ENCODE measurements around the gene LMF1. TPM values are rescaled to one million over a fixed set of nuclear protein-coding genes. Genes with fewer than 3 reads are reported as not detected.

Gene LMF1
- total and polyA plus RNA-seq, 2 of the 4 experiments (the other 2 are of a cell fraction) = 7.7 to 13.1 TPM

DNA sequence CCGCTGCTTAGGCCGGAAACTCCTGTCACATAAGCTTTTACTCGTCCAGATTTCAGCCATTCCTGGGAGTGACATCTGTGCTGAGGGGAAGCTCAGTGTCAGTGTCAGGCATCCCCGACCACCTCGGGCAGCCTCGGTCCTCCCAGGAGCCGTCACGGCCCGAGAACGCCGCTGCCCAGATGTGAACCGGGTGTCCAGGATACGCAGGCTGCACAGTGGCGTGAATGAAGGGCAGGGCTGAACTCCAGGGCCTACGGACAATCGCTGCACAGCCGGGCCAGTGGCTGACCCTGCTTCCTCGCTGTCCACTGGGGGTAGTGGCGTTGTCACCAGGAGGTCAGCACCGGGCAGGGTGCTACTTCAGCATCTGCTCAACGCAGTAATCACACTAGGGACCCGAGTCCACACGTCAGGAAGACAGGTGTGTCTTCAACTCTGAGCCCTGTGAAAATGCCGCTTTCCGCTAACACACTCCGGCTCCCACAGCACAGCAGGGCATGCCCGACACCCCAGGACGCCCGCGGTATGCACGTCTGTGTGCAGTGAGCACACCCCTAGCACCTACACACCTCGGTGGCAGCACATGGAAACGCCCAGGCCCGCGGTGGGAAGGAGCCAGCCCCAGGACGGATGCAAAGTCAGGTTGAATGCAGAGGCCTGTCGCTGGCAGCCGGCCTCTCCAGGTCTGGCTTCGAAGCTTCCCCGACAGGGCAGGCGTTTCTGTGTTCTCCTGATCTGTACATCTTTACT is 3.1 kb downstream of the LMF1 start:
- DNase-seq = no peak
- Histone ChIP-seq H2BK120ac (ENCODE audit: low read depth, low read length) (no peak overlapping the region), H3K9ac (ENCODE audit: low read depth, low read length) (no peak overlapping the region), H3K4me3 (ENCODE audit: insufficient read depth, low read depth, low read length) (no peak overlapping the region), H3K27ac (ENCODE audit: insufficient read depth, low read length) (no peak overlapping the region), H3K9me1 (ENCODE audit: insufficient read depth, low read length) (peaks cover 7% of the 10 kb centered on the region), H3K4me2 (ENCODE audit: low read depth, low read length) (no peak overlapping the region), H2AK5ac (ENCODE audit: low read depth, low read length) (no peak overlapping the region), H3K79me1 (ENCODE audit: low read depth in 1 of 2, low read length in 2 of 2) (peaks cover 14 to 15% of the 10 kb centered on the region in 2 experiments), H2BK15ac (ENCODE audit: low read depth, low read length) (no peak overlapping the region), H3K27me3 (ENCODE audit: control insufficient read depth, insufficient read depth, low read length) (peaks cover 4% of the 10 kb centered on the region; the same call in 1 of the 2 replicates), H3K9me3 (ENCODE audit: control insufficient read depth, insufficient read depth, low read length) (peaks cover 12% of the 10 kb centered on the region; the same call in 1 of the 2 replicates), H3K23ac (ENCODE audit: low read depth, low read length) (no peak overlapping the region), H3K36me3 (ENCODE audit: control insufficient read depth, insufficient read depth, low read length) (peaks cover 12% of the 10 kb centered on the region), H3K4ac (ENCODE audit: low read depth, low read length) (no peak overlapping the region), H3K18ac (ENCODE audit: low read depth, low read length) (no peak overlapping the region), H4K91ac (ENCODE audit: insufficient read depth, low read depth, low read length) (no peak overlapping the region), H3K4me1 (ENCODE audit: control insufficient read depth, insufficient read depth, low read length) (peaks cover 8% of the 10 kb centered on the region), H2BK20ac (ENCODE audit: low read depth, low read length) (no peak overlapping the region), H4K20me1 (ENCODE audit: insufficient read depth, low read length) (0 out of 2 replicates have a peak, but pooled peaks cover 7% of the 10 kb centered on the region), H3K14ac (replicated peaks; ENCODE audit: low read depth, low read length) (no peak overlapping the region), H4K8ac (ENCODE audit: low read depth in 2 of 2, low read length in 2 of 2) (no peak overlapping the region), H2BK5ac (ENCODE audit: low read depth, low read length, poor library complexity, severe bottlenecking) (no peak overlapping the region), H2AK9ac (replicated peaks; ENCODE audit: low read depth, low read length, poor library complexity) (no peak overlapping the region), H2AFZ (replicated peaks; ENCODE audit: low read length, poor library complexity) (no peak overlapping the region), H4K5ac (ENCODE audit: low read depth, low read length) (no peak overlapping the region), H3K56ac (ENCODE audit: extremely low read depth, insufficient read depth, low read length) (no peak overlapping the region)
- in situ Hi-C loops (cut with MboI; ENCODE audit: low sequenced_read_pairs) = no loop called here
- ChIA-PET CTCF (no interaction called here), POLR2A (ENCODE audit: unreplicated experiment) (no interaction called here)
- dilution Hi-C loops (cut with HindIII; ENCODE audit: low sequenced_read_pairs, unreplicated experiment) = no loop called here
- 95% methylated on average over 25 of the region's 41 CpGs; no CpG with 5 or more reads in 1 of the 2 experiments for WGBS, 2 experiments (ENCODE audit: extremely low coverage in 2 of 2, insufficient read length in 1 of 2)
- TF ChIP-seq, protein P1, sequence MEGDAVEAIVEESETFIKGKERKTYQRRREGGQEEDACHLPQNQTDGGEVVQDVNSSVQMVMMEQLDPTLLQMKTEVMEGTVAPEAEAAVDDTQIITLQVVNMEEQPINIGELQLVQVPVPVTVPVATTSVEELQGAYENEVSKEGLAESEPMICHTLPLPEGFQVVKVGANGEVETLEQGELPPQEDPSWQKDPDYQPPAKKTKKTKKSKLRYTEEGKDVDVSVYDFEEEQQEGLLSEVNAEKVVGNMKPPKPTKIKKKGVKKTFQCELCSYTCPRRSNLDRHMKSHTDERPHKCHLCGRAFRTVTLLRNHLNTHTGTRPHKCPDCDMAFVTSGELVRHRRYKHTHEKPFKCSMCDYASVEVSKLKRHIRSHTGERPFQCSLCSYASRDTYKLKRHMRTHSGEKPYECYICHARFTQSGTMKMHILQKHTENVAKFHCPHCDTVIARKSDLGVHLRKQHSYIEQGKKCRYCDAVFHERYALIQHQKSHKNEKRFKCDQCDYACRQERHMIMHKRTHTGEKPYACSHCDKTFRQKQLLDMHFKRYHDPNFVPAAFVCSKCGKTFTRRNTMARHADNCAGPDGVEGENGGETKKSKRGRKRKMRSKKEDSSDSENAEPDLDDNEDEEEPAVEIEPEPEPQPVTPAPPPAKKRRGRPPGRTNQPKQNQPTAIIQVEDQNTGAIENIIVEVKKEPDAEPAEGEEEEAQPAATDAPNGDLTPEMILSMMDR (conservative IDR thresholded peaks at IDR 0.05; ENCODE audit: low read depth, low read length) = no peak
- no peak for TF ChIP-seq FOS (IDR thresholded peaks at IDR 0.05; ENCODE audit: low read depth, low read length)
- no peak for TF ChIP-seq SMC3 (IDR thresholded peaks at IDR 0.05; ENCODE audit: low read depth, low read length)
- TF ChIP-seq MXI1 (IDR thresholded peaks at IDR 0.05; ENCODE audit: borderline replicate concordance, low read depth, low read length) = no peak
- TF ChIP-seq MAZ (IDR thresholded peaks at IDR 0.05; ENCODE audit: borderline replicate concordance, low read depth, low read length) = no peak
- no peak for TF ChIP-seq RFX5 (IDR thresholded peaks at IDR 0.05; ENCODE audit: low read depth, low read length)
- no peak for TF ChIP-seq RAD21 (IDR thresholded peaks at IDR 0.05; ENCODE audit: low read length)
- BruUV-seq (replicated peaks) = no TSS peak
- intact Hi-C loops (cut with micrococcal nuclease) = no loop called here
- ATAC-seq (ENCODE audit: low read depth) = no peak
